H1 (cell line): ENCODE measurements around the gene FGF13. TPM values are rescaled to one million over a fixed set of nuclear protein-coding genes. Genes with fewer than 3 reads are reported as not detected.

Source experiments
- CTCF ChIA-PET: fragments of 300-600 bp; sonication (Branson Sonifier 250); formaldehyde crosslinking; loops from one replicate; lab custom pipeline; 2021; ENCODE audit not compliant: partially characterized antibody; lab: Charles Lee
- POLR2A ChIA-PET: fragments of 300-600 bp; sonication (Branson Sonifier 250); formaldehyde crosslinking; loops from one replicate; lab custom pipeline; 2021; ENCODE audit warnings: inconsistent platforms; ENCODE audit not compliant: partially characterized antibody; lab: Charles Lee
- DNase-seq, 2 experiments: peaks; one replicate each; pipeline versions ENCODE4 v3.0.0 to v3.0.0-alpha.2; 2010 to 2022; ENCODE audit warnings: low spot score in 2 of 2, low read depth in 1 of 2, mixed read lengths in 1 of 2
- FAIRE-seq: peaks from 2 replicates; lab custom pipeline; 2011; peaks lifted over from hg19 to GRCh38; lab: Jason Lieb, UNC
- H2AFZ ChIP-seq: 2 replicates; pipeline ENCODE4 v1.8.1; 2012; ENCODE audit warnings: low read length, inconsistent platforms
- H2AK5ac ChIP-seq: 2 replicates; pipeline ENCODE4 v1.6.1; 2013; ENCODE audit warnings: low read depth, low read length
- H2BK120ac ChIP-seq: replicated peaks from 2 replicates; pipeline ENCODE3; 2013; ENCODE audit warnings: low read depth, low read length, inconsistent platforms
- H2BK12ac ChIP-seq: 2 replicates; pipeline ENCODE4 v1.6.1; 2013; ENCODE audit warnings: low read depth, low read length
- H2BK15ac ChIP-seq: 2 replicates; pipeline ENCODE4 v1.6.1; 2013; ENCODE audit warnings: low read length
- H2BK20ac ChIP-seq: 2 replicates; pipeline ENCODE4 v1.6.1; 2013; ENCODE audit warnings: low read length
- H2BK5ac ChIP-seq: 2 replicates; pipeline ENCODE4 v1.6.1; 2013; ENCODE audit warnings: low read depth, low read length
- H3K14ac ChIP-seq: 2 replicates; pipeline ENCODE4 v1.6.1; 2013; ENCODE audit warnings: inconsistent platforms; ENCODE audit not compliant: insufficient read length
- H3K18ac ChIP-seq: 2 replicates; pipeline ENCODE4 v1.6.1; 2013; ENCODE audit warnings: low read length; ENCODE audit errors: extremely low read depth
- H3K23ac ChIP-seq: 2 replicates; pipeline ENCODE4 v1.6.1; 2013; ENCODE audit warnings: inconsistent platforms; ENCODE audit not compliant: insufficient read length
- H3K23me2 ChIP-seq: 2 replicates; pipeline ENCODE4 v1.6.1; 2013; ENCODE audit warnings: low read depth, low read length
- H3K27ac ChIP-seq: 2 replicates; pipeline ENCODE4 v1.6.1; 2011; ENCODE audit warnings: low read depth, low read length, inconsistent platforms
- H3K27me3 ChIP-seq, 4 experiments: replicated peaks in 1 of 4; 1 replicate in 1 of 4; 2 replicates in 3 of 4; pipeline versions ENCODE4 v1.6.1 to v1.8.1; 2011 to 2013; ENCODE audit warnings: low read length in 3 of 4, mild to moderate bottlenecking in 3 of 4, inconsistent platforms in 2 of 4, mixed read lengths in 2 of 4, moderate library complexity in 1 of 4; ENCODE audit not compliant: control insufficient read depth in 3 of 4, insufficient read depth in 3 of 4; ENCODE audit errors: extremely low read depth in 1 of 4
- H3K36me3 ChIP-seq, 4 experiments: 2 replicates each; pipeline versions ENCODE4 v1.6.1 to v1.8.1; 2011 to 2013; ENCODE audit warnings: mild to moderate bottlenecking in 4 of 4, low read length in 3 of 4, moderate library complexity in 2 of 4, control low read depth in 1 of 4, inconsistent platforms in 1 of 4; ENCODE audit not compliant: insufficient read depth in 4 of 4, control insufficient read depth in 2 of 4
- H3K4ac ChIP-seq: replicated peaks from 2 replicates; pipeline ENCODE3; 2013; ENCODE audit warnings: low read length, low read depth, mixed read lengths, inconsistent platforms; ENCODE audit not compliant: insufficient read length
- H3K4me1 ChIP-seq, 4 experiments: replicated peaks in 1 of 4; 1 replicate in 1 of 4; 2 replicates in 3 of 4; pipeline versions ENCODE4 v1.6.1 to v1.8.1; 2011 to 2013; ENCODE audit warnings: low read length in 3 of 4, inconsistent platforms in 2 of 4, mixed read lengths in 1 of 4; ENCODE audit not compliant: insufficient read depth in 4 of 4, control insufficient read depth in 3 of 4
- H3K4me2 ChIP-seq, 2 experiments: 2 replicates each; pipeline versions ENCODE4 v1.6.1 to v1.8.1; 2011 to 2013; ENCODE audit warnings: low read depth in 2 of 2, low read length in 2 of 2, control low read depth in 1 of 2, inconsistent platforms in 1 of 2, mild to moderate bottlenecking in 1 of 2; ENCODE audit not compliant: insufficient read depth in 1 of 2
- H3K4me3 ChIP-seq, 4 experiments: fragments of 200-600, 300-600 bp in 1 of 4; sonication (generic), shearing (Covaris generic), sonication (Bioruptor Twin) in 1 of 4; 2 replicates each; pipeline versions ENCODE4 v1.5.1 to v1.8.1; 2011 to 2016; ENCODE audit warnings: low read length in 4 of 4, low read depth in 3 of 4, control low read depth in 2 of 4, inconsistent platforms in 2 of 4, mild to moderate bottlenecking in 2 of 4, mixed read lengths in 1 of 4, moderate library complexity in 1 of 4; ENCODE audit not compliant: insufficient read depth in 2 of 4; ENCODE audit errors: extremely low read depth in 1 of 4
- H3K56ac ChIP-seq: replicated peaks from 2 replicates; pipeline ENCODE3; 2013; ENCODE audit warnings: low read depth, mild to moderate bottlenecking, mixed read lengths, low read length, inconsistent platforms; ENCODE audit not compliant: insufficient read length
- H3K79me1 ChIP-seq: 2 replicates; pipeline ENCODE4 v1.6.1; 2013; ENCODE audit warnings: low read depth, low read length, control low read depth
- H3K79me2 ChIP-seq, 2 experiments: 2 replicates each; pipeline versions ENCODE4 v1.6.1 to v1.8.1; 2012 to 2013; ENCODE audit warnings: low read length in 2 of 2, mild to moderate bottlenecking in 2 of 2, inconsistent platforms in 1 of 2; ENCODE audit not compliant: insufficient read depth in 2 of 2, control insufficient read depth in 1 of 2
- H3K9ac ChIP-seq, 4 experiments: replicated peaks in 1 of 4; 1 replicate in 1 of 4; 2 replicates in 3 of 4; pipeline versions ENCODE4 v1.6.1 to v1.8.1; 2011 to 2013; ENCODE audit warnings: low read depth in 3 of 4, low read length in 3 of 4, control low read depth in 2 of 4, mild to moderate bottlenecking in 2 of 4, moderate library complexity in 2 of 4, inconsistent platforms in 1 of 4; ENCODE audit errors: extremely low read depth in 1 of 4
- H3K9me3 ChIP-seq, 2 experiments: 2 replicates each; pipeline versions ENCODE4 v1.6.1 to v1.8.1; 2012 to 2013; ENCODE audit warnings: mild to moderate bottlenecking in 2 of 2, moderate library complexity in 2 of 2, control low read depth in 1 of 2, inconsistent platforms in 1 of 2, low read depth in 1 of 2, low read length in 1 of 2, mixed read lengths in 1 of 2; ENCODE audit not compliant: insufficient read depth in 2 of 2
- H4K20me1 ChIP-seq, 2 experiments: replicated peaks in 1 of 2; 2 replicates each; pipeline versions ENCODE3 to v1.8.1; 2011 to 2013; ENCODE audit warnings: inconsistent platforms in 2 of 2, low read length in 2 of 2, mild to moderate bottlenecking in 1 of 2; ENCODE audit not compliant: insufficient read depth in 2 of 2, control insufficient read depth in 1 of 2
- H4K5ac ChIP-seq: 2 replicates; pipeline ENCODE4 v1.6.1; 2013; ENCODE audit warnings: low read length, low read depth, mixed read lengths, inconsistent platforms; ENCODE audit not compliant: insufficient read length
- H4K8ac ChIP-seq: 2 replicates; pipeline ENCODE4 v1.8.0; 2013; ENCODE audit warnings: mild to moderate bottlenecking, moderate library complexity, low read length, inconsistent platforms; ENCODE audit not compliant: insufficient read depth; ENCODE audit errors: extremely low read depth
- H4K91ac ChIP-seq: replicated peaks from 2 replicates; pipeline ENCODE3; 2013; ENCODE audit warnings: low read length, mixed read lengths, inconsistent platforms; ENCODE audit not compliant: insufficient read length
- JUN ChIP-seq: IDR thresholded peaks from 2 replicates; pipeline ENCODE4 v1.6.1; 2011; ENCODE audit warnings: low read depth, mild to moderate bottlenecking, improper control_type of control experiment, low read length
- RBBP5 ChIP-seq: IDR thresholded peaks from 2 replicates; pipeline ENCODE4 v1.7.1; 2012; ENCODE audit warnings: low read depth, mild to moderate bottlenecking, inconsistent platforms, low read length, moderate library complexity, borderline replicate concordance
- RNF2 ChIP-seq: fragments of 200-900, 300-1000 bp; sonication (generic); IDR thresholded peaks from 2 replicates; pipeline ENCODE4 v1.7.1; 2016; ENCODE audit warnings: borderline replicate concordance, low read depth, mild to moderate bottlenecking, antibody characterized with exemption, low read length; ENCODE audit not compliant: poor library complexity, severe bottlenecking; ENCODE audit errors: missing control alignments
- RXRA ChIP-seq: IDR thresholded peaks from 2 replicates; pipeline ENCODE4 v1.6.1; 2011; ENCODE audit warnings: low read depth, mild to moderate bottlenecking, low read length, moderate library complexity; ENCODE audit not compliant: insufficient read depth
- SP1 ChIP-seq: IDR thresholded peaks from 2 replicates; pipeline ENCODE4 v1.6.1; 2011; ENCODE audit warnings: low read depth, low read length
- WGBS, 2 experiments: shearing (Covaris generic) in 1 of 2; methylation state at CpG; one replicate each; pipeline versions ENCODE4 v1.1.6 to v1.1.7; 2013 to 2015; ENCODE audit warnings: low lambda C conversion rate in 2 of 2, mixed read lengths in 2 of 2, inconsistent platforms in 1 of 2, low coverage in 1 of 2, missing lambda C conversion rate in 1 of 2; ENCODE audit not compliant: insufficient replicate concordance in 2 of 2, insufficient coverage in 1 of 2, insufficient read length in 1 of 2; ENCODE audit errors: extremely low coverage in 1 of 2, missing lambda C conversion rate in 1 of 2; 5-methylcytosine and 5-hydroxymethylcytosine counted together
- polyA plus RNA-seq, 7 experiments: library from polyadenylated mRNA; depleted of rRNA in 3 of 7; stranded (reverse) in 5 of 7; unstranded in 2 of 7; fragments of >200 nt in 5 of 7; fragments of 200-250 nt in 2 of 7; gene quantifications; 1 replicate in 5 of 7; 2 replicates in 1 of 7; 4 replicates in 1 of 7; pipeline versions ENCODE4 v1.2.1 to v1.2.3, GENCODE V29; 2011 to 2013; ENCODE audit warnings: missing spikeins in 2 of 7, mixed read lengths in 2 of 7
- total RNA-seq: library from RNA; stranded (reverse); fragmentation: NEBNext Ultra II Directional; extraction: Animal tissue kit (Norgen Biotek cat#: 25700); gene quantifications from 2 replicates; pipeline ENCODE4 v1.2.1, GENCODE V29; 2021
- TF ChIP-seq, protein P1 (sequence below): IDR thresholded peaks from 2 replicates; pipeline ENCODE4 v1.6.1; 2012; ENCODE audit warnings: inconsistent platforms

FGF13 gene
- total and polyA plus RNA-seq, 2 of the 8 experiments (the other 6 are each of a cell fraction or from before 2014, with no cell fraction given) = 10.1 to 36.1 TPM

DNA sequence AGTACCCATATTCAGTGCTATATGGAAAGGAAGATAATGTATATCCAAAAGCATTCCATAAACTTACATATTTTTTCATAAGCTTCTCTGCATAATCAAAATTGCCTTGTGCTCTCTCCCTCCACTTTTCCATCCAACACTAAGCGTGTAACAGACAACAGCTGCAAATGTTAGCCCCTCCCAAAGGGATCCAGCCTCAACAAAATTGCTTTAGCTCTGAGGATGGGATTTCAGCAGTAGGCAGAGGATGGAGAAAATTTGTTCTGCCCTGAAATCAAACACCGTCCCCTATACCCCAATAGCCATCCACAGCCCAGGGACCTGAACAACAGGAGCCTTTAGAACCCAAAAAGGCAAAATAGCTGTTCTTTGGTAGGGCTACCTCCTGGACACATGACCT lies 28.8 kb upstream of the FGF13 start:
- no peak overlapping the region for H2BK12ac ChIP-seq
- H3K27ac ChIP-seq = no peak overlapping the region
- no peaks in the 10 kb centered on the region for H3K4me1 ChIP-seq
- H3K14ac ChIP-seq = no peak overlapping the region
- H2BK120ac ChIP-seq = no peak overlapping the region
- no peaks in the 10 kb centered on the region for H3K79me1 ChIP-seq
- no peak overlapping the region for H4K91ac ChIP-seq
- no peak overlapping the region for H3K56ac ChIP-seq
- CTCF ChIA-PET = interaction anchor here (1.1 to 1.4 kb wide), 4 partner anchors 17 to 612 kb away, joined by 3 to 6 read pairs (median 4); no protein-coding TSS in a partner anchor
- H3K79me2 ChIP-seq = no peaks in the 10 kb centered on the region
- H3K9me3 ChIP-seq = no peaks in the 10 kb centered on the region
- no peak overlapping the region for H3K4ac ChIP-seq
- H3K23me2 ChIP-seq = no peaks in the 10 kb centered on the region
- H2BK5ac ChIP-seq = no peak overlapping the region
- DNase-seq = no peak
- H3K4me3 ChIP-seq = no peak overlapping the region
- no peak overlapping the region for H2BK20ac ChIP-seq
- no peak overlapping the region for H3K23ac ChIP-seq
- H3K36me3 ChIP-seq = no peaks in the 10 kb centered on the region
- H3K27me3 ChIP-seq = no peaks in the 10 kb centered on the region
- FAIRE-seq = no peak
- POLR2A ChIA-PET = no interaction called here
- no peak overlapping the region for H2AFZ ChIP-seq
- H3K4me2 ChIP-seq = no peak overlapping the region
- H4K8ac ChIP-seq = no peak overlapping the region
- no peaks in the 10 kb centered on the region for H4K20me1 ChIP-seq
- no peak overlapping the region for H2AK5ac ChIP-seq
- H4K5ac ChIP-seq = no peak overlapping the region
- 89% methylated on average over 1 of the region's 2 CpGs; no CpG with 5 or more reads in 1 of the 2 experiments for WGBS, 2 experiments
- no peak overlapping the region for H3K9ac ChIP-seq
- no peak overlapping the region for H3K18ac ChIP-seq
- no peak overlapping the region for H2BK15ac ChIP-seq
- no peak for TF ChIP-seq RBBP5
- TF ChIP-seq, protein P1, sequence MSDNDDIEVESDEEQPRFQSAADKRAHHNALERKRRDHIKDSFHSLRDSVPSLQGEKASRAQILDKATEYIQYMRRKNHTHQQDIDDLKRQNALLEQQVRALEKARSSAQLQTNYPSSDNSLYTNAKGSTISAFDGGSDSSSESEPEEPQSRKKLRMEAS = no peak
- no peak for TF ChIP-seq RNF2
- no peak for TF ChIP-seq RXRA
- no peak for TF ChIP-seq JUN
- TF ChIP-seq SP1 = no peak
